Transverse colon (tissue), 4 donors: ENCODE results near the gene GFOD1. TPM values are rescaled to one million over a fixed set of nuclear protein-coding genes. Genes with fewer than 3 reads are reported as not detected.

ENCODE experiments used
- DNase-seq: peaks from one replicate; pipeline ENCODE4 v3.0.0-alpha.2; 2019
- H3K27ac ChIP-seq, 4 donors: fragments of 200-600 bp; sonication (generic); 2 replicates each; pipeline ENCODE4 v1.5.1; 2016 to 2018; ENCODE audit warnings: inconsistent platforms in 4 of 4
- H3K27me3 ChIP-seq: fragments of 200-600 bp; sonication (generic); 2 replicates; pipeline ENCODE4 v1.5.1; 2017; ENCODE audit warnings: inconsistent platforms
- H3K36me3 ChIP-seq, 4 donors: fragments of 200-600 bp; sonication (generic); 2 replicates each; pipeline ENCODE4 v1.5.1; 2017 to 2019; ENCODE audit warnings: inconsistent platforms in 4 of 4
- H3K4me1 ChIP-seq, 4 donors: fragments of 200-600 bp; sonication (generic); 2 replicates each; pipeline ENCODE4 v1.5.1; 2017 to 2020; ENCODE audit warnings: inconsistent platforms in 4 of 4
- H3K4me3 ChIP-seq, 4 donors: fragments of 200-600 bp; sonication (generic); 1 replicate in 1 of 4; 2 replicates in 3 of 4; pipeline versions ENCODE4 v1.5.1 to v1.6.1; 2017 to 2019; ENCODE audit warnings: inconsistent platforms in 4 of 4
- H3K9me3 ChIP-seq, 2 donors: fragments of 200-600 bp; sonication (generic); 2 replicates each; pipeline ENCODE4 v1.5.1; 2017 to 2019; ENCODE audit warnings: inconsistent platforms in 2 of 2
- EP300 ChIP-seq: sonication (generic); formaldehyde crosslinking; IDR thresholded peaks from one replicate; pipeline ENCODE4 v1.6.1; 2017; ENCODE audit warnings: antibody characterized with exemption, low read depth
- POLR2A ChIP-seq: fragments of 450-650 bp; IDR thresholded peaks from one replicate; pipeline ENCODE4 v1.6.1; 2016; ENCODE audit warnings: antibody characterized with exemption, mild to moderate bottlenecking, moderate library complexity
- POLR2AphosphoS5 ChIP-seq, 3 donors: sonication (generic); formaldehyde crosslinking; IDR thresholded peaks; one replicate each; pipeline ENCODE4 v1.6.1; 2016; ENCODE audit warnings: antibody characterized with exemption in 3 of 3
- WGBS, 2 donors: methylation state at CpG; one replicate each; pipeline ENCODE4 v1.1.5; 2018; ENCODE audit warnings: low coverage in 1 of 2; 5-methylcytosine and 5-hydroxymethylcytosine counted together
- in situ Hi-C, 4 donors: fragments of 200-750 bp; cut with MboI; loops; one replicate each; pipeline versions ENCODE4 v1.15.0 to v1.15.1; 2017; ENCODE audit warnings: low sequenced_read_pairs in 3 of 4, low pct_ligation_motif_present in 1 of 4, low pct_unique_long_range_greater_than_20kb in 1 of 4
- intact Hi-C: fragments of 100-400 bp; cut with DNase I; formaldehyde crosslinking; loops from one replicate; pipeline ENCODE4 v1.15.1; 2023; ENCODE audit warnings: low total_unique reads
- total RNA-seq, 4 donors: library from RNA; depleted of rRNA; stranded (reverse); fragments of >200 nt; gene quantifications; one replicate each; pipeline ENCODE4 v1.1.0, GENCODE V29; 2016
- TF ChIP-seq, protein P1 (sequence below), 5 experiments: fragments of 200-600 bp in 3 of 5; fragments of 450-650 bp in 2 of 5; sonication (generic) in 3 of 5; IDR thresholded peaks; 1 replicate in 2 of 5; 2 replicates in 3 of 5; pipeline ENCODE4 v1.5.1; 2016 to 2017; ENCODE audit warnings: antibody characterized with exemption in 5 of 5, inconsistent platforms in 3 of 5, mild to moderate bottlenecking in 2 of 5, moderate library complexity in 1 of 5

GFOD1 gene
- total RNA-seq, 4 donors from 2014 or later = 8.4 to 36.7 (median 19.9) TPM

DNA sequence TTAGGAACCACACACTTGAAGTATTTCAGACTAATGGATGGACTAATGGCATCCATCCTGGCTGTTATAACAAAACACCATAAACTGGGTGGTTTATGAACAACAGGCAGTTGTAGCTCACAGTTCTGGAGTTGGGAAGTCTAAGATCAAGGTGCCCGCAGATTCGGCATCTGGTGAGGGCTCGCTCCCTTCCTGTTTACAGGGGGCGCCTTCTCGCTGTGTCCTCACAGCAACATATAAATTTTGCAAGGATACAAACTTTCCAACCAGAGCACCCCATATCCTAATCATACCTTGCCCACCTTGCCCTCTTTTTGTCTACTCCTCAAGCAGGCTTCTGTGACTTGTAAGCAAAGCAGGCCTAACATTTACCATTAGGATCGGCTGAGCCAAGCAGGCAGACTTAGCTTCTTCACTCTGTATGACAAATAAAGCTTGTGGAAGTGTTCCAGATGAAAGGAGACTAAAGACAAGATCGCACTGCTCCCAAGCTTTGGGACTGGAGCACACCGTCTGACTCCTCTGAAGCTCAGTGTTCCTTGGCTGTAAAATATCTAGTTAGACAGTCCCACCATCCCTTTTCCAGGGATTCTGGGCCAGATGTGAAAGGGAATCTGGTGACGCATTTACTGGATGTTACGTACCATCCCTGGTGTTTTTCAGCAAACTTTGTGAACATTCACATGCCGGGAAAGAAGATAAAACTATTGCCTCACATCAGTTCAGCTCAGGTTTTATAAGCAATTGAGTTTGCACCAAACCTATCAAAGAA, 34.9 kb downstream of the GFOD1 start:
- H3K9me3 ChIP-seq = no peaks in the 10 kb centered on the region
- TF ChIP-seq, protein P1, sequence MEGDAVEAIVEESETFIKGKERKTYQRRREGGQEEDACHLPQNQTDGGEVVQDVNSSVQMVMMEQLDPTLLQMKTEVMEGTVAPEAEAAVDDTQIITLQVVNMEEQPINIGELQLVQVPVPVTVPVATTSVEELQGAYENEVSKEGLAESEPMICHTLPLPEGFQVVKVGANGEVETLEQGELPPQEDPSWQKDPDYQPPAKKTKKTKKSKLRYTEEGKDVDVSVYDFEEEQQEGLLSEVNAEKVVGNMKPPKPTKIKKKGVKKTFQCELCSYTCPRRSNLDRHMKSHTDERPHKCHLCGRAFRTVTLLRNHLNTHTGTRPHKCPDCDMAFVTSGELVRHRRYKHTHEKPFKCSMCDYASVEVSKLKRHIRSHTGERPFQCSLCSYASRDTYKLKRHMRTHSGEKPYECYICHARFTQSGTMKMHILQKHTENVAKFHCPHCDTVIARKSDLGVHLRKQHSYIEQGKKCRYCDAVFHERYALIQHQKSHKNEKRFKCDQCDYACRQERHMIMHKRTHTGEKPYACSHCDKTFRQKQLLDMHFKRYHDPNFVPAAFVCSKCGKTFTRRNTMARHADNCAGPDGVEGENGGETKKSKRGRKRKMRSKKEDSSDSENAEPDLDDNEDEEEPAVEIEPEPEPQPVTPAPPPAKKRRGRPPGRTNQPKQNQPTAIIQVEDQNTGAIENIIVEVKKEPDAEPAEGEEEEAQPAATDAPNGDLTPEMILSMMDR (IDR thresholded peaks at IDR 0.05) = no peak
- TF ChIP-seq EP300 = peak; percentile 90
- peak; percentile 47 to 65 (median 50) for TF ChIP-seq POLR2AphosphoS5 (IDR thresholded peaks at IDR 0.05)
- TF ChIP-seq POLR2A = no peak
- intact Hi-C loops (no loop called here), in situ Hi-C loops (no loop called here)
- WGBS, 2 donors = 83 to 87% methylated on average over 5 to 11 of the region's 11 CpGs
- H3K4me1 ChIP-seq = peaks cover 16 to 61% (median 29%) of the 10 kb centered on the region in 4 donors
- no peaks in the 10 kb centered on the region for H3K27me3 ChIP-seq
- H3K27ac ChIP-seq = peak overlapping the region; percentile 63 to 75 (median 66)
- no peak overlapping the region for H3K4me3 ChIP-seq
- no peaks in the 10 kb centered on the region for H3K36me3 ChIP-seq
- no peak for DNase-seq

DNA sequence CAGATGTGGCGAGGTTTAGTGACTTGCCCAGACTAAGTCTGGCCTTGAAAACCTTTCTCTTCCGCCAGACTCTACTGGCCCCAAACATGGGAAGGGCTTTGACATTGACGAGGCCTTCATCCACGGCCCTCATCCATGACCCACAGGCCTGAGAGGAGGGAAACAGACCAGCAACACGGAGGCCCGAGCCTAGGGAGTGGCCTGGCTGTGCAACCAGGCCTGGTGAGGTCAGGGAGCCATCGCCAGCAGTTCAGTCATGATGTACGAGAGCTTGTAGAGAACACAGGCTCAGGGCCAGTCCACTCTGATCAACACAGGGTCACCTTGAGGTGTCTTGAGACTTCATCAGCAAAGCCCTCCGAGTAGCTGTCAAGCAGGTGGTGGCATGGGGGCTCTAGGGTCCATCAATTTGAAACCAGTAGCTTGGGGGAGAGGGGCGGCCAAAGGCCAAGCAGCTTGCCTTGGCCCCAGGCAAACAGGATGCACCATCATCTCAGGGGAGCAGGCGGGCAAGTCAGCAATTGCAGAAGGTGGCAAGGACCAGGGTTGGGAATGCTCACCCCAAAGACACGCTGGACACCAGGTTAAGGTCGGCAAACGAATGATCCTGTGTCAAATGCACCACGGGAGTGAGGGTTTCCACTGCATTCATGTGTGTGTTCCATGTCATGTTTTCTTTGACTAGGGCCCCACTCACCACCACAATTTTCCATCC, 36.1 kb downstream of the GFOD1 start:
- no peaks in the 10 kb centered on the region for H3K9me3 ChIP-seq
- peak overlapping the region; percentile 63 to 75 (median 66) for H3K27ac ChIP-seq
- TF ChIP-seq POLR2A = no peak
- no peak for TF ChIP-seq EP300
- H3K36me3 ChIP-seq = no peaks in the 10 kb centered on the region
- no peak overlapping the region for H3K4me3 ChIP-seq
- H3K27me3 ChIP-seq = no peaks in the 10 kb centered on the region
- intact Hi-C loops (no loop called here), in situ Hi-C loops (no loop called here)
- WGBS, 2 donors = 88 to 93% methylated on average over 3 to 14 of the region's 15 CpGs
- DNase-seq = no peak
- H3K4me1 ChIP-seq = peaks cover 19 to 72% (median 33%) of the 10 kb centered on the region in 4 donors

DNA sequence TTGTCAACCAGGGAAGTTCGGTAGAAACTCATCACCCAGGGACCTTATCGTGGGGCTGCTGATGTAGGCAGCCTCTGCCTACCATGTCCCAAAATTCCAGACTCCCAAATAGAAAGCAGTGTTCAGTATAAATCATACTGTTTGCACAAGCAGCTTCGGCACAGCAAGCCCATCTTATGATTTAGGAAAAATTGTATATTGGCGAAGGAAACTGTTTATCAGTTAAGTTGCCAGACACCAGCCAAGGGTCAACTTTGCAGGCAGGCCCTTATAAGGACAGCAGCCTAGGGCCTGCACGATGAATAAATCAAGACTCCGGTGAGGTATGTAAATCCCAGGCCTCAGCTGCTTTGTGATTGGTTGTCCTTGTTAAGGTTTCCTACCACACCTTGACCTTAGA, 36.8 kb downstream of the GFOD1 start:
- peaks cover 26 to 76% (median 40%) of the 10 kb centered on the region in 4 donors for H3K4me1 ChIP-seq
- H3K27ac ChIP-seq = peak overlapping the region; percentile 63 to 75 (median 66)
- H3K4me3 ChIP-seq = no peak overlapping the region
- WGBS, 2 donors = 65 to 72% methylated on average over 2 to 6 of the region's 6 CpGs
- TF ChIP-seq, protein P1 (IDR thresholded peaks at IDR 0.05) = no peak
- peak in 1 of 3 donors; percentile 22 for TF ChIP-seq POLR2AphosphoS5 (IDR thresholded peaks at IDR 0.05)
- H3K36me3 ChIP-seq = no peaks in the 10 kb centered on the region
- in situ Hi-C loops = no loop called here
- intact Hi-C loops = no loop called here
- DNase-seq = no peak
- no peaks in the 10 kb centered on the region for H3K9me3 ChIP-seq
- H3K27me3 ChIP-seq = no peaks in the 10 kb centered on the region

DNA sequence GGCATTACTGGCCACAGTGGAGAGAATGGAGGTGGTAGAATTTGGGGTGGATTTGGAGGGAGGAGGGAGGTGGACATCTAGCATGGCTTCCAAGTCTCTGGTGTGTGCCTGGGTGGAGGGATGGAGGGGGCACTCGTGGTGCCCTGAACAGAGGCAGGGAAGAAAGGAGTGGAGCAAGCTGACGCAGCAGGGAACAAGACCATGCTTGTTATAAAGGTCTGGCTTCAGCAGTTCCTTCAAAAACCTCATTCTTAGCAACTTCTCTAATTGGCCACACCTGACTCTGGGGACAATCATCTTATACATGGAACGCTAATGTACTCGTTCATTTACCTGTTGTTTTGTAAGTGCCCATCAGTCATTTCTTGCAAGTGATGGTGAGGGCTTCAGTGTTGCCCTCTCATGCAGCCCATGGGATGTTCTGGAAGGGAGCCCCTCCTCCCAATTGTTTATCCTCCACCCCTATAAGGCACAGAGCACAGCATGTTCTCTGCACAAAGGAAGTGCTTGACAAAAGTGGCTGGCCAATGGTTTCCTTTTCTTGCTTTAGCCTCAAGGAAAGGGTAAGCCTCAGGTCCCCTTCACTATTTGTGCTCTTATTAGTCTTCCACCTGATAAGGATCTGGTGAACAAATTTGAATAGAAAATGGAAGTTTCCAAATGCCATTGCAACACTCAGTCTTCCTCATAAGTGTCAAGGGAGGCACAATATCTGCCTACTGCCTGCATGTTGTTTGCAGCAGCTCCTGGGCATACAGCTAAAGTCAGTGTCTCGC, 39.3 kb downstream of the GFOD1 start:
- DNase-seq = no peak
- in situ Hi-C loops = no loop called here
- H3K27ac ChIP-seq = peak overlapping the region; percentile 54 to 75 (median 64)
- peak in 2 of 3 donors; percentile 39 to 48 for TF ChIP-seq POLR2AphosphoS5 (IDR thresholded peaks at IDR 0.05)
- no peak for TF ChIP-seq POLR2A
- TF ChIP-seq, protein P1 (IDR thresholded peaks at IDR 0.05) = no peak
- TF ChIP-seq EP300 = peak; percentile 58
- H3K4me1 ChIP-seq = peaks cover 18 to 72% (median 41%) of the 10 kb centered on the region in 4 donors
- intact Hi-C loops = no loop called here
- no peak overlapping the region for H3K4me3 ChIP-seq
- H3K27me3 ChIP-seq = no peaks in the 10 kb centered on the region
- no peaks in the 10 kb centered on the region for H3K9me3 ChIP-seq
- WGBS, 2 donors = 62 to 68% methylated on average over 3 to 5 of the region's 5 CpGs
- H3K36me3 ChIP-seq = no peaks in the 10 kb centered on the region
